ENCODE data around the gene HERPUD2. TPM values are rescaled to one million over a fixed set of nuclear protein-coding genes. Genes with fewer than 3 reads are reported as not detected.
A peak's percentile ranks its signal among the peaks of the same experiment; 100 is the strongest.

Gene HERPUD2
- total and polyA plus RNA-seq, 2 donors (not counting 1 experiment from before 2014, with no cell fraction given): 32.5 to 49.4 TPM

DNA sequence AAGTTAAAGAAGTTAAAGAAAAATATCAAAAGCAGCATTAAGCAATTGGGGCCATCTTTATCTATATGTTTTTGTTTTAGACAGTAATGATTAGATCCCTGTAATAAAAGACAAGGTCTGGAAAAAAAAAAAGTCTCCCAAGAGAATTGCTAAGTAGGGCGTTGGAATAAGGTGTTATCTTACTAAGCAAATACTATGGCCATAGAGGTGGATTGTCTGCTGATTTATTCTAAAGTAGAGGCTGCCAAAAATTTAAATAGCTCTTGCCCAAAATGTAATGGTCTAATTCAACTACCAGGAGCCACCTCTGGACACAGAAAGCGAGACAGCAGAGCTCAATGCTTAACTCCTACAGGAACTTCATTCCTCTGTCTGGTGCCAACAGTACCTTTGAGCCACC is 71.6 kb downstream of the HERPUD2 start:
- H4K20me1 ChIP-seq (ENCODE audit: control insufficient read depth, extremely low read depth, insufficient read depth, low read length): no peaks in the 10 kb centered on the region
- H2AFZ ChIP-seq (ENCODE audit: low read length): no peak overlapping the region
- TF ChIP-seq EZH2 (IDR thresholded peaks at IDR 0.05; ENCODE audit: low read length, missing control alignments): no peak
- TF ChIP-seq, protein P1, sequence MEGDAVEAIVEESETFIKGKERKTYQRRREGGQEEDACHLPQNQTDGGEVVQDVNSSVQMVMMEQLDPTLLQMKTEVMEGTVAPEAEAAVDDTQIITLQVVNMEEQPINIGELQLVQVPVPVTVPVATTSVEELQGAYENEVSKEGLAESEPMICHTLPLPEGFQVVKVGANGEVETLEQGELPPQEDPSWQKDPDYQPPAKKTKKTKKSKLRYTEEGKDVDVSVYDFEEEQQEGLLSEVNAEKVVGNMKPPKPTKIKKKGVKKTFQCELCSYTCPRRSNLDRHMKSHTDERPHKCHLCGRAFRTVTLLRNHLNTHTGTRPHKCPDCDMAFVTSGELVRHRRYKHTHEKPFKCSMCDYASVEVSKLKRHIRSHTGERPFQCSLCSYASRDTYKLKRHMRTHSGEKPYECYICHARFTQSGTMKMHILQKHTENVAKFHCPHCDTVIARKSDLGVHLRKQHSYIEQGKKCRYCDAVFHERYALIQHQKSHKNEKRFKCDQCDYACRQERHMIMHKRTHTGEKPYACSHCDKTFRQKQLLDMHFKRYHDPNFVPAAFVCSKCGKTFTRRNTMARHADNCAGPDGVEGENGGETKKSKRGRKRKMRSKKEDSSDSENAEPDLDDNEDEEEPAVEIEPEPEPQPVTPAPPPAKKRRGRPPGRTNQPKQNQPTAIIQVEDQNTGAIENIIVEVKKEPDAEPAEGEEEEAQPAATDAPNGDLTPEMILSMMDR (conservative IDR thresholded peaks at IDR 0.05 in 1 of 2, IDR thresholded peaks at IDR 0.05 in 1 of 2; ENCODE audit: low read depth in 1 of 2, low read length in 2 of 2): no peak
- no peaks in the 10 kb centered on the region for H3K79me2 ChIP-seq (ENCODE audit: control insufficient read depth, insufficient read depth, low read length)
- no peak overlapping the region for H3K9ac ChIP-seq (ENCODE audit: insufficient read depth, low read length)
- H3K4me2 ChIP-seq (ENCODE audit: extremely low read depth, insufficient read depth, low read length): no peak overlapping the region
- DNase-seq (ENCODE audit: low read depth in 2 of 2): no peak
- no peak overlapping the region for H3K27ac ChIP-seq (ENCODE audit: insufficient read depth, low read length)
- H3K4me1 ChIP-seq (ENCODE audit: control insufficient read depth, extremely low read depth, insufficient read depth, low read length): no peaks in the 10 kb centered on the region
- no peaks in the 10 kb centered on the region for H3K27me3 ChIP-seq (ENCODE audit: control insufficient read depth, insufficient read depth, low read length)
- H3K4me3 ChIP-seq (replicated peaks in 1 of 4; ENCODE audit: control extremely low read depth in 1 of 4, insufficient read depth in 1 of 4, low read depth in 3 of 4, low read length in 4 of 4): no peak overlapping the region
- H3K9me3 ChIP-seq (ENCODE audit: control insufficient read depth, insufficient read depth, low read depth, low read length): no peaks in the 10 kb centered on the region
- no peaks in the 10 kb centered on the region for H3K36me3 ChIP-seq (ENCODE audit: control insufficient read depth, insufficient read depth, low read length)

DNA sequence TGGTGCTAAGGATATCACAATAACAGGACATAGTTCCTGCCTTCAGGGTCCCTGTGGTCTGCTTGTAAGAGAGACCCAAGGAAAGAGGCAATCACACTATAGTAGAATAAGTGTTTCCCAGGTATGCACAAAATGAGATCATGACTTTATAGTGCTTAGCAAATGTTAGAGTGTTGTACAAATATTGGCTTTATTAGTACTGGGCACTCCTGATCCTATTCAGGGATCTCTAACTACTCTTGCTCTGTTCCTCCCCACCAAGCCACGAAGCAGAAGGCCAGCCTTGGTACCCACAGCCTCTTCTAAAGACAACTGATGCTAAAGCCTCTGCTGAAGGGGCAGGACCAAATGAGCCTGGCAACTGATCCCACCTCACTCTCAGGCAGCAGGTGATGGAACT is 75.1 kb downstream of the HERPUD2 start:
- Histone ChIP-seq H3K9me3 (ENCODE audit: control insufficient read depth, insufficient read depth, low read depth, low read length) (no peaks in the 10 kb centered on the region), H3K27ac (ENCODE audit: insufficient read depth, low read length) (no peak overlapping the region), H3K36me3 (ENCODE audit: control insufficient read depth, insufficient read depth, low read length) (no peaks in the 10 kb centered on the region), H3K9ac (ENCODE audit: insufficient read depth, low read length) (no peak overlapping the region), H3K4me1 (ENCODE audit: control insufficient read depth, extremely low read depth, insufficient read depth, low read length) (no peaks in the 10 kb centered on the region), H3K27me3 (ENCODE audit: control insufficient read depth, insufficient read depth, low read length) (no peaks in the 10 kb centered on the region), H4K20me1 (ENCODE audit: control insufficient read depth, extremely low read depth, insufficient read depth, low read length) (no peaks in the 10 kb centered on the region), H2AFZ (ENCODE audit: low read length) (no peak overlapping the region), H3K79me2 (ENCODE audit: control insufficient read depth, insufficient read depth, low read length) (no peaks in the 10 kb centered on the region), H3K4me2 (ENCODE audit: extremely low read depth, insufficient read depth, low read length) (no peak overlapping the region), H3K4me3 (replicated peaks in 1 of 4; ENCODE audit: control extremely low read depth in 1 of 4, insufficient read depth in 1 of 4, low read depth in 3 of 4, low read length in 4 of 4) (no peak overlapping the region)
- no peak for DNase-seq (ENCODE audit: low read depth in 2 of 2)
- TF ChIP-seq, protein P1 (conservative IDR thresholded peaks at IDR 0.05 in 1 of 2, IDR thresholded peaks at IDR 0.05 in 1 of 2; ENCODE audit: low read depth in 1 of 2, low read length in 2 of 2): no peak
- TF ChIP-seq EZH2 (IDR thresholded peaks at IDR 0.05; ENCODE audit: low read length, missing control alignments): no peak

DNA sequence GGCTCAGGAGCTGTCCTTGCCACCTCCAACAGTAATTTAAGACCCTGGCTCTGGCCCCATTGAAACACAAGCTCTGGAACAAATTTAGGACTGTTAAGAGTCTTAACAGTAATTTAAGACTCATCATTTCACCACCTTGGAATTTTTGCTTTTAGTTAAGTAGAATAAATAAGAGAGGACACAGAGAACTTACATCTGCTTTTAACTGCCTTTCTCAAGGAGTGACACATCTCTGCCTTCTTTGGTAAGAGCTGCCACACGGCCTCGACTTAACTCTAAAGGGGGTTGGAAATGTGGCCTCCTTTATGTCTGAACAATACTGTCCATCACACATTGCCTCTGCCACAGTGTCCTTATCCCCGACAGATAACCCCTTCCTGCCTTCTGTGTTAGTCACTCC is 77.9 kb downstream of the HERPUD2 start:
- Histone ChIP-seq H3K9ac (ENCODE audit: insufficient read depth, low read length) (no peak overlapping the region), H3K4me1 (ENCODE audit: control insufficient read depth, extremely low read depth, insufficient read depth, low read length) (no peaks in the 10 kb centered on the region), H2AFZ (ENCODE audit: low read length) (no peak overlapping the region), H3K9me3 (ENCODE audit: control insufficient read depth, insufficient read depth, low read depth, low read length) (no peaks in the 10 kb centered on the region), H3K4me3 (replicated peaks in 1 of 4; ENCODE audit: control extremely low read depth in 1 of 4, insufficient read depth in 1 of 4, low read depth in 3 of 4, low read length in 4 of 4) (no peak overlapping the region), H3K27me3 (ENCODE audit: control insufficient read depth, insufficient read depth, low read length) (no peaks in the 10 kb centered on the region), H4K20me1 (ENCODE audit: control insufficient read depth, extremely low read depth, insufficient read depth, low read length) (no peaks in the 10 kb centered on the region), H3K4me2 (ENCODE audit: extremely low read depth, insufficient read depth, low read length) (no peak overlapping the region), H3K79me2 (ENCODE audit: control insufficient read depth, insufficient read depth, low read length) (no peaks in the 10 kb centered on the region), H3K27ac (ENCODE audit: insufficient read depth, low read length) (no peak overlapping the region), H3K36me3 (ENCODE audit: control insufficient read depth, insufficient read depth, low read length) (no peaks in the 10 kb centered on the region)
- DNase-seq (ENCODE audit: low read depth in 2 of 2): peak; percentile 23
- TF ChIP-seq EZH2 (IDR thresholded peaks at IDR 0.05; ENCODE audit: low read length, missing control alignments): no peak
- TF ChIP-seq, protein P1 (conservative IDR thresholded peaks at IDR 0.05 in 1 of 2, IDR thresholded peaks at IDR 0.05 in 1 of 2; ENCODE audit: low read depth in 1 of 2, low read length in 2 of 2): no peak
